GM21447 (cell line): Measurements from ENCODE around the gene TOM1.

ENCODE experiments used
- ATAC-seq: cut with Tn5 transposase; IDR thresholded peaks from one replicate; pipeline ENCODE4 v1.9.1; 2021; ENCODE audit not compliant: unreplicated experiment

The TOM1 gene

GRCh38 chr22:35367331-35367886 lies 67.7 kb downstream of the TOM1 start:
- no peak for ATAC-seq

- no peak for ATAC-seq
Observed at GRCh38 chr22:35368386-35368785, 68.7 kb downstream of the TOM1 start.

DNA sequence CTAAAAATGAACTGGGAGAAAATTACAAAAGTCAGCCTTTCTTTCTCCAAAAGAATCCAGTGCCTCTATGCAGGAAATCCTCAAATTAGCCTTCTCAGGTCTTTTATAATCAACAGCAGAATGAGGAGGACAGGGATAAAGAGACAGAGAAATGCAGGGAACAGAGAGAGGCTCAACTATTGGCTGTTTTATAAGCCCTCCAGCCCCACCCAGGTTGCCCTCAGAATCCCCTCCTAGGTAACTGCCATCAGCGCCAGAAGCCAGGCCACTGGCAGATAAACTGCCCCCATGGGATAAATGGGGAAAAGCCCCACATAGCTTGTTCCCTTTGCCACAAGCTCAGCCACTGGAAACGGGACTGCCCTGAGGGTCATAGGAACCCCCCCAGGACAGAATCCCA lies 70.3 kb downstream of the TOM1 start:
- no peak for ATAC-seq

DNA sequence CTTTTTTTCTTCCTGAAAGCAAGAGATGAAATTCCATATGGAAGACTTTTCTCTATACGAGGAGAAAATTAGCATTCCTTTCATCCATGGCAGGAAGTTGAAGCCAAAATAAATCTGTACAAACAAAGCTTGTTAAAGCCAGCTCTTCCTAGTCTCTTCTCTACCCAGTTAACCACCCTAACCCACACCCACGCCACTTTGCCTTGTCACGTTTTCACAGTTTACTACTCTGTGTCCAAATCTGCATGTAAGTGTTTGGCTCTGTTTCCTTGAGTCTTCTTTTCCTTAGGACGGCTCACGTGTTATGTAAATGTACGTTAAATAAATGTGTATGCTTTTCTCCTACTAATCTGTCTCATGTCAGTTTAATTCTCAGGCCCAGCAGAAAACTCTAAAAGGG lies 74.1 kb downstream of the TOM1 start:
- ATAC-seq: no peak

- ATAC-seq: no peak
Observed at GRCh38 chr22:35375031-35375430, 75.3 kb downstream of the TOM1 start.

DNA sequence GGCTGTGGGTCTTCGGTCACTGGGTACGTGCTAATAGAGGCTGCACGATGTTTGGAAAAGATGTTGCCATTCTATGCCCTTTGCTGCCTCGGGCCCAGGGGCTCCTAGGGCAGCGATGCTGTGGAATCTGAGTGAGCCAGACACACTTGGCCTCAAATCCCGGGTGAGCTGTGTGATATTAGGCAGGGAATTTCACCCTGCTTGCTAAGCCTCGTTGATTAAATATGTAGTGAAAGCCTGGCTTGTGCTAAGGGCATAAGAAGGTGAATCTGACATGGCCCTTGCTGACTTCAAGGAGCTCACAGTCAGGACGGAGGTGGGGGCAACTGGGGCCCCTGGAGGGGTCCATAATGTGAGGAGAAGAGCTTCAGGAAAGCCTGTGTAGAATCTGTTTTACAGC lies 75.8 kb downstream of the TOM1 start:
- no peak for ATAC-seq

- peak; percentile 48 for ATAC-seq
Observed at GRCh38 chr22:35376728-35377472, 77.2 kb downstream of the TOM1 start.

DNA sequence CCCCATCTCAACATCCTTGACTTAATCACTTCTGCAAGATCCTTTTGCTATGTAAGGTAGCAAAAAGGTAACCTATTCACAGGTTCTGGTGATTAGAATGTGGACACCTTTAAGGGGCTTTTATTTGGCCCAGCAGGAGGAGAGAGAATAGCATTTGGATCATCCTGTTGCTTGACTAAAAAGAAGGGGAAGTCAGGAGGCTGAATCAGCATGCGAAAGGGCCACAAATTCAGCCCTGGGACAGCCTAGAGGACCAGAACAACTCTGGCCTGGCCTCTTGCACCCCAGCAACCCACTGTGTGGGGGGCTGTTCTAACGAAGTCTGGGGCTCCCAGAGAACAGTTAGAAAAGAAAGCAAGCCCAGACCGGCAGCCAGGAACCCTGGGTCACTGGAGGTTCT lies 78.0 kb downstream of the TOM1 start:
- no peak for ATAC-seq

DNA sequence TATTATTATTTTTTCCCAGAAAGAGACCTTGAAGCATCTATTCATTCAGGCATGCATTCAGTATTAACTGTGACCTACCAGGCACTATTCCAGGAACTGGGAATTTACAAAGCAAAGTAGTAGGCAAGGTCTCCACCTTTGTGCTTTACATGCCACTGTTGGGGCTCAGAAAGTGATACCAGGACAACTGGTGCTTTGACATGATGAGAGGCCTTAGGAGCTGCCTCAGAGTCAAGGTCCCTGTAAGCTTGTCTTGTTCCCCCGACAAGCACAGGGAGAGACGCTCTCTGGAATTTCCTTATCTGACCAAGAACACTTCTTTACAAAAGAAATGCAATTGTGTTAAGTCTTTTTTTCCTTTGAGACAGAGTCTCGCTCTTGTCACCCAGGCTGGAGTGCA lies 78.9 kb downstream of the TOM1 start:
- no peak for ATAC-seq

DNA sequence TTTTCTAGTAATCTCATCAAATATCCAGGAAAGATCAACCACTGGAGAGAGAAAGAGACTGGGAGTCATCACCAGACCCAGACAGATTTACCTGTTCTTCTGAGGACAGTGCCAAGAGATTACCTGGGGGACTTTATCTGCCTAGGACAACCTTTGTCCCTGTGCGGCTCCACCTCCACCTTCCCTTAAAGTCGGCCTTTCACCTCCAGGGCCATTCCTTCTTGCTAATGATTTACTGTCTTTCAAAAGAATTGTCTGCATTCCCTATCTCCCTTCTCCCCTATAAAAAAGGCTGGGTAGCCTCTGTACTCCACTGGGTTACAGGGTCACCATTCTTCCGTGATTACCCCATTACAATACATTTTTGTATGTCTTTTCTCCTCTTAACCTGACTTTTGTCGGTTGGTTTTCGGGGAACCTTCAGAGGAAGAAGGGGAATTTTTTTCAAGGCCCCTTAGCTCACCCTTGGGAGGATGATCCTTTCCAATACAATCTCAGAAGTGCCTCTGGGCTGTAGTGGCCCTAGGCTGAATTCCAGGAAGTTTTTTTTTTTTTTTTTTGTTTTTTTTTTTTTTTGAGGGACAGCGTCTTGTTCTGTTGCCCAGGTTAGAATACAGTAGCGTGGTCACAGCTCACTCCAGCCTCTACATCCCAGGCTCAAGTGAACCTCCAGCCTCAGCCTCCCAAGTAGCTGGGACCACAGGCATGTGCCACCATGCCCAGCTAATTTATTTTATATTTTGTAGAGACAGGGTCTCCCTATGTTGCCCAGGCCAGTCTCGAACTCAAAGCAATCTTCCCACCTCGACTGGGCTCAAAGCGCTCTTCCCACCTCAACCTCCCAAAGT lies 79.7 kb downstream of the TOM1 start:
- no peak for ATAC-seq

DNA sequence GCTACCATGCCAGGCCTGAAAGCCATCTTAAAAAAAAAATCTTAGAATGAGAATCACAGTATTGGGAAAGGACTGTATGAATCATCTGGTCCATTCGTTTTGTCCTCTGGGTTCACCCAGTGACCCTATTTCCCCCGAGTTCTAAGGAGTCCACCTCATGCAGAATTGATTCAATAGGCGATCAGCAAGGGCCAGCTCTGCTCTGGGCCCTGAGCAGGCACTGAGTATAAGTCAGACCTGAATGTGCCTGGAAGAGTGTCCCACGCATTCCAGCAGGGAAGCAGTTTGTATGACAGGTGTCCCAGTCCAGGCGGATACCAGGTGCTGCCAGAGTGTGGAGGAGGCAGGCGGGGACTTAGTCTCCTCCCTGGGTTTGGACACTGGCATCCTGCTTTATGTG lies 80.3 kb downstream of the TOM1 start:
- ATAC-seq: no peak

GRCh38 chr22:35380537-35381423 lies 81.1 kb downstream of the TOM1 start, which contains the start of gene HMOX1:
TSS of gene HMOX1 (plus strand) at chr22:35381096. CDS start at chr22:35381174, 78 bp downstream.
- peak; percentile 40 for ATAC-seq

- no peak for ATAC-seq
Observed at GRCh38 chr22:35381424-35382009, 81.8 kb downstream of the TOM1 start.

GRCh38 chr22:35383679-35384071 lies 84.0 kb downstream of the TOM1 start:
- no peak for ATAC-seq

DNA sequence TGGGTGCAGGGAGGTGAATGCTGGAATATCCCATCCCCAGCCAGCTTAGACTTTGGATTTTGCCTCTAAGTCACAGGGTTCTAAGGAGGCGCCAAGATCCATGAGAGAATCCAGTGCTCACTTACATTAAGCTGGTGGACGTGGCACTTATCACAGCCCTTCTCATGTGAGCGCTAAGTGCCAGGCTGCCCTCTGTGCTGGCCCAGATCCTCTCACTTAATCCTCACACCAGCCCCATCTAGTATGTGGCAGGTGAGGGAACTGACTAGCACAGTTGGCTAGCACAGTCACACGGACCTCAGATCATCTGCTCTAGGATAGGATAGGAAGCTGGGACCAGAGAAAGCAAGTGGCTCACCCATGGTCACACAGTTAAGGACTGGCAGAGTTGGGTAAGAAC lies 84.8 kb downstream of the TOM1 start:
- ATAC-seq: no peak

GRCh38 chr22:35384975-35385588 lies 85.4 kb downstream of the TOM1 start:
- no peak for ATAC-seq

DNA sequence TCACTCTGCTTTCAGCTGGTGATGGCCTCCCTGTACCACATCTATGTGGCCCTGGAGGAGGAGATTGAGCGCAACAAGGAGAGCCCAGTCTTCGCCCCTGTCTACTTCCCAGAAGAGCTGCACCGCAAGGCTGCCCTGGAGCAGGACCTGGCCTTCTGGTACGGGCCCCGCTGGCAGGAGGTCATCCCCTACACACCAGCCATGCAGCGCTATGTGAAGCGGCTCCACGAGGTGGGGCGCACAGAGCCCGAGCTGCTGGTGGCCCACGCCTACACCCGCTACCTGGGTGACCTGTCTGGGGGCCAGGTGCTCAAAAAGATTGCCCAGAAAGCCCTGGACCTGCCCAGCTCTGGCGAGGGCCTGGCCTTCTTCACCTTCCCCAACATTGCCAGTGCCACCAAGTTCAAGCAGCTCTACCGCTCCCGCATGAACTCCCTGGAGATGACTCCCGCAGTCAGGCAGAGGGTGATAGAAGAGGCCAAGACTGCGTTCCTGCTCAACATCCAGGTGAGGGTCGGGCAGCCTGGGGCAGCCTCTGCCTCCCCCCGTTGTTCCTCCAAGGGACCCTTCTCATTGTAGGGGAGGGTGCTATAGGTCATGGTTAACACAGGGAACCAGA lies 87.1 kb downstream of the TOM1 start:
- ATAC-seq: no peak

GRCh38 chr22:35390933-35391332 lies 91.2 kb downstream of the TOM1 start:
- ATAC-seq: no peak

- ATAC-seq: no peak
Observed at GRCh38 chr22:35392357-35392756, 92.7 kb downstream of the TOM1 start.
